ENCODE measurements around the gene CDK11B. TPM values are rescaled to one million over a fixed set of nuclear protein-coding genes. Genes with fewer than 3 reads are reported as not detected.

Gene CDK11B
- total RNA-seq, 4 donors from 2014 or later: 12.6 to 31.8 (median 24.7) TPM

DNA sequence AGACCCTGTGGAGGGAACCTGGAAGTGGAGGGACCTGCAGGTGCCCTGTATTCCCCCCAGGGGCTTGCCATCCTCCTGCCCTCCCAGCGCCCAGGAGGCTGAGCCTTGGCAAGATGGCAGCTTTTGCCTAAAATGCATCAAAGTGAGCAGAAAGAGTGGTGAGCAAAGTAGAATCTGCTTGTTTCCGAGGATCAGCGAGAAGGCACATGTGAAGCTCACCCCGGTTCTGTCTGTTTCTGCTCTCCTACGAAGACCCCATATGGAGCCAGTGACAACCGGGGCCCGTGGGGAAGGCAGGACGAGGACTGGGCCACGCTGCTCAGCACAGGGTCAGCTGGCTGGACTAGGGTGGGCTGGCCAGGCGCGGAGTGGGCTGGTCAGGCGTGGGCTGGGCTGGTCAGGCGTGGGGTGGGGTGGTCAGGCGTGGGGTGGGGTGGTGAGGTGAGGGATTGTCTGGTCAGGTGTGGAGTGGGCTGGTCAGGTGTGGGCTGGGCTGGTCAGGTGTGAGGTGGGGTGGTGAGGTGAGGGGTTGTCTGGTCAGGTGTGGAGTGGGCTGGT is 53.7 kb downstream of the CDK11B start:
- H3K4me1 ChIP-seq: peaks cover 0 to 8% (median 3%) of the 10 kb centered on the region in 4 donors
- no peak overlapping the region for H3K4me3 ChIP-seq
- H3K27ac ChIP-seq: no peak overlapping the region
- H3K27me3 ChIP-seq: peaks cover 0 to 17% of the 10 kb centered on the region in 2 donors
- no peak for TF ChIP-seq EP300 (IDR thresholded peaks at IDR 0.05)
- TF ChIP-seq, protein P1, sequence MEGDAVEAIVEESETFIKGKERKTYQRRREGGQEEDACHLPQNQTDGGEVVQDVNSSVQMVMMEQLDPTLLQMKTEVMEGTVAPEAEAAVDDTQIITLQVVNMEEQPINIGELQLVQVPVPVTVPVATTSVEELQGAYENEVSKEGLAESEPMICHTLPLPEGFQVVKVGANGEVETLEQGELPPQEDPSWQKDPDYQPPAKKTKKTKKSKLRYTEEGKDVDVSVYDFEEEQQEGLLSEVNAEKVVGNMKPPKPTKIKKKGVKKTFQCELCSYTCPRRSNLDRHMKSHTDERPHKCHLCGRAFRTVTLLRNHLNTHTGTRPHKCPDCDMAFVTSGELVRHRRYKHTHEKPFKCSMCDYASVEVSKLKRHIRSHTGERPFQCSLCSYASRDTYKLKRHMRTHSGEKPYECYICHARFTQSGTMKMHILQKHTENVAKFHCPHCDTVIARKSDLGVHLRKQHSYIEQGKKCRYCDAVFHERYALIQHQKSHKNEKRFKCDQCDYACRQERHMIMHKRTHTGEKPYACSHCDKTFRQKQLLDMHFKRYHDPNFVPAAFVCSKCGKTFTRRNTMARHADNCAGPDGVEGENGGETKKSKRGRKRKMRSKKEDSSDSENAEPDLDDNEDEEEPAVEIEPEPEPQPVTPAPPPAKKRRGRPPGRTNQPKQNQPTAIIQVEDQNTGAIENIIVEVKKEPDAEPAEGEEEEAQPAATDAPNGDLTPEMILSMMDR (IDR thresholded peaks at IDR 0.05): no peak
- no peak for TF ChIP-seq POLR2A (IDR thresholded peaks at IDR 0.05)
- WGBS, 2 donors: 69 to 76% methylated on average over 11 to 14 of the region's 14 CpGs
- no peaks in the 10 kb centered on the region for H3K36me3 ChIP-seq
- DNase-seq (ENCODE audit: low spot score in 2 of 2): no peak
- H3K9me3 ChIP-seq: no peaks in the 10 kb centered on the region

DNA sequence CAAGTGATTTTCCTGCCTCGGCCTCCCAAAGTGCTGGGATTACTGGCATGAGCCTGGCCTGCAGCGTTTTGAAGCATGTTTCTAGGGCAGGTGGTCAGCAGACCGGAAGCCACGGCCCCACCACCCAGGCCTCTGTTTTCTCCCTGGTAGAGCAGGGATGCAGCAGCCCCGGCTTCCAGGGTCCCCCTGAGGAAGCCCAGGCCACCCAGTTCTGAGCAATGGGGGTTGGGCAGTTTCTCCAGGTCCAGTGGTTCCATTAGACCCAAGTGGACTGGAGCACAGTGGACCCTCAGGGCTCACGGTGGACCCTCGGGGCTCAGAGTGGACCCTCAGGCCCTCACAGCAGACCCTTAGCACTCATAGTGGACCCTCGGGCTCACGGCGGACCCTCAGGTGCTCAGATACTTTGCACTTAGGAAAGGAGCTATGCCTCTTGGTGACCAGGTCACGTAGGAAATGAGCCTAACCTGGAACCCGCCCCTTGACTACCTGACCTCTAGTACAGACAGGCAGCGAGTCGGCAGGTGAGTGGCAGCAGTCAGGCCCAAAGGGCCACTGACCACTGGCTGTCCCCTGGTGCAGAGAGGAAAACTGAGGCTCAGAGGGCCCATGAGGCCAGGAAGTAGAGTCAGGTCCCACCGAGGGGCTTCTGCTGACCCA is 54.3 kb downstream of the CDK11B start:
- Histone ChIP-seq H3K4me3 (no peak overlapping the region), H3K4me1 (peaks cover 0 to 9% (median 3%) of the 10 kb centered on the region in 4 donors), H3K9me3 (no peaks in the 10 kb centered on the region), H3K36me3 (no peaks in the 10 kb centered on the region), H3K27me3 (peaks cover 0 to 17% of the 10 kb centered on the region in 2 donors), H3K27ac (no peak overlapping the region)
- no peak for TF ChIP-seq POLR2A (IDR thresholded peaks at IDR 0.05)
- WGBS, 2 donors: 84% methylated on average over 13 to 15 of the region's 15 CpGs
- no peak for DNase-seq (ENCODE audit: low spot score in 2 of 2)

DNA sequence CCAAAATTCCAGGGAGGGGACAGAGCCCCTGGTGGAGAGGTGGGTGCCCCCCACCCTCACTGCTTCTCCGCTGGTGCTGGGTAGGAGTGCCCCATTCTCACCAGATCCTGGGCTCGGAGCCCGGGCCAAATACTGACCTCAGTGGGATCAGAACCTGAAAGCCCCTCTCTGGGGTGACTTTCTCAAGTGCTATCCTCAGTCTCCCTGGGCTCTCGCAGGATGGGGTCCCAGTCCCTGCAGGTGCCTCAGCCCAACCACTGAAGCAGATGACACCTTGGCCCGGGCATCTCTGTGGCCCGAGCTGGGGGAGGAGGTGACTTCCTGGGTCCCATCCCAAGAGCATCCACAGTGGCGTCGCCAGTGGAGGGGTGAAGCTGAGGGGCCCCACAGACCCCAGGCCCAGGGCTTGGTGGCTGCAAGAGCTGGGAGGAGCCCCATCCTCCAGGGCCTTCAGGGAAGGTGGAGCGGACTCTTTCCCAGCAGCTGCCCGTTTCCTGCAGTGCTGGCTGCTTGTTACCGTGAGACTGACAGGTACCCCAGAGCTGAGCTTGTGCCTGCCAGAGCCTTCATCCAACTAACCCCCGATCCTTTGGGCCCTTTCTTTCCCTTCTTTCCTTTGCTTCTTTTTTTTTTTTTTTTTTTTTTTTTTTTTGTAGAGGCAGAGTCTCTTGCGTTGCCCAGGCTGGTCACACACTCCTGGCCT is 55.0 kb downstream of the CDK11B start:
- Histone ChIP-seq H3K4me1 (peaks cover 0 to 16% (median 4%) of the 10 kb centered on the region in 4 donors), H3K27ac (no peak overlapping the region), H3K4me3 (no peak overlapping the region), H3K27me3 (peaks cover 0 to 21% of the 10 kb centered on the region in 2 donors), H3K36me3 (no peaks in the 10 kb centered on the region), H3K9me3 (no peaks in the 10 kb centered on the region)
- WGBS, 2 donors: 57 to 68% methylated on average over 9 to 10 of the region's 13 CpGs
- no peak for DNase-seq (ENCODE audit: low spot score in 2 of 2)
- TF ChIP-seq, protein P1 (IDR thresholded peaks at IDR 0.05): no peak
- no peak for TF ChIP-seq POLR2A (IDR thresholded peaks at IDR 0.05)
- no peak for TF ChIP-seq EP300 (IDR thresholded peaks at IDR 0.05)

DNA sequence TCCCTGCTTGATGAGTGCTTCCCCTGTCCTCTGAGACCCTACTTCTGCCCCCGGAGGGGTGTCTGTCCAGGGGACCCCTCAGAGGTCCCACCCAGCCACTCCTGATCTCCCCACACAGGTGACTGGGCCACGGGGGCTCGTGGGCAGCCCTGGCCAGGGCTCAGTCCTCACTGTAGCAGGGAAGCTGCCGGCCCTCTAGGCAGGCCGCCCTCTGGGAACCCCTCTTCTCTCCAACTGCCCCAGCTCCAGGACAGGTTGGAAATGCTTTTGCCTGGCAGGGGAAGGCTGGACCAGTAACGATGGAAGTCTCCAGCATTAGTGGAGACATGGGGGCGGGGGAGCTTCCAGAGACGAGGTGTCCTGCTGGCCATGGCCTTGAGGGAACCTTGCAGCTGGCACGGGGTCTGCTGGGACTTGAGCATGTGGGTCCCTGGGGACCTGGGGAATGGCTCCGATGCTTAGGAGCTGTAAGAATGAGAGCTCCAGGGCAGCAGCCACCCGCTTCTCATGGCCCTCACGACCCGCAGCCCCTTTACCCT is 55.8 kb downstream of the CDK11B start:
- H3K4me3 ChIP-seq: no peak overlapping the region
- H3K27ac ChIP-seq: no peak overlapping the region
- no peak for DNase-seq (ENCODE audit: low spot score in 2 of 2)
- H3K4me1 ChIP-seq: peaks cover 0 to 16% (median 4%) of the 10 kb centered on the region in 4 donors
- TF ChIP-seq, protein P1 (IDR thresholded peaks at IDR 0.05): no peak
- TF ChIP-seq POLR2A (IDR thresholded peaks at IDR 0.05): no peak
- no peak for TF ChIP-seq EP300 (IDR thresholded peaks at IDR 0.05)
- peaks cover 0 to 28% of the 10 kb centered on the region in 2 donors for H3K27me3 ChIP-seq
- no peaks in the 10 kb centered on the region for H3K9me3 ChIP-seq
- no peaks in the 10 kb centered on the region for H3K36me3 ChIP-seq
- WGBS, 2 donors: 53 to 71% methylated on average over 4 to 13 of the region's 13 CpGs

DNA sequence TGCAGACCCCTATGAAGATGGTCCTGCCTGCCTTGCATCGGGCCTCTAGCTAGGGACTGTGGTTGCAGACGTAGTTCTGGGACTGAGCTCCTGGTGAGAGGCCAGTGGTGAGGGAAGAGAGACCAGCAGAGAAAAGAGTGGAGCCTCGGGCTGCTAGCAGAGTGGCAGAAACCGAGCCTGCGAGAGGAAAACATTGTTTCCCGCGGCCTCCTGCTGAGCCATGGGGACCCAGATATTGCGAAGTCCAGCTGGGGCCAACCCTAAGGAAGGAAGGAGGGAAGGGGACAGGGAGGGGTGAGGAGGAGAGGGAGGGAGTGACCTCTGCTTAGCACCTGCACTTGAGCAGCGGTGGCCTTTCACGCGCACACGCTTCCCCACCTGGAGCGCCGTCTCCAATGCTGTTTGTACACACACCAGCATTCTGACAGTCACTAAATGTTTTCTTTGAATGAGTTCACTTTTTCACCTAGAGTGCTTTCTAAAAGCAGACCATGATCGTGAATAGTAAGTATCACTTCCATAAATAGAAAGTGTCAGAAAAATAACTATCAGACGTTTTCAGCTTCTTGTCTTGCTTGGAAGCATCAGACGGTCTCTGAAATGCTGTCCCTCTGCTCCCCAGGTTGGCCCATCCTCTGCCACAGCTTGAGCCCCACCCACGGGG is 56.4 kb downstream of the CDK11B start:
- no peak for DNase-seq (ENCODE audit: low spot score in 2 of 2)
- TF ChIP-seq EP300 (IDR thresholded peaks at IDR 0.05): no peak
- TF ChIP-seq POLR2A (IDR thresholded peaks at IDR 0.05): no peak
- TF ChIP-seq, protein P1 (IDR thresholded peaks at IDR 0.05): no peak
- 55 to 62% methylated on average over 18 of the region's 18 CpGs for WGBS, 2 donors
- no peak overlapping the region for H3K4me3 ChIP-seq
- no peaks in the 10 kb centered on the region for H3K36me3 ChIP-seq
- H3K27ac ChIP-seq: no peak overlapping the region
- H3K9me3 ChIP-seq: no peaks in the 10 kb centered on the region
- peaks cover 0 to 21% (median 4%) of the 10 kb centered on the region in 4 donors for H3K4me1 ChIP-seq
- peaks cover 0 to 34% of the 10 kb centered on the region in 2 donors for H3K27me3 ChIP-seq

All from tibial nerve (tissue), 4 donors.